Fibroblast of lung (primary cell): ENCODE results near the gene NFYC. TPM values are rescaled to one million over a fixed set of nuclear protein-coding genes. Genes with fewer than 3 reads are reported as not detected.

Source experiments
- DNase-seq, 2 donors: peaks; one replicate each; pipeline versions ENCODE4 v3.0.0 to v3.0.0-alpha.2; 2010; ENCODE audit warnings: low read depth in 2 of 2
- H2AFZ ChIP-seq: 2 replicates; pipeline ENCODE4 v1.5.1; 2012; ENCODE audit warnings: low read length, control low read depth, inconsistent platforms
- H3K27ac ChIP-seq: 2 replicates; pipeline ENCODE4 v1.5.1; 2011; ENCODE audit warnings: low read length, control low read depth; ENCODE audit not compliant: insufficient read depth
- H3K27me3 ChIP-seq: 2 replicates; pipeline ENCODE4 v1.5.1; 2011; ENCODE audit warnings: mild to moderate bottlenecking, low read length; ENCODE audit not compliant: control insufficient read depth, insufficient read depth
- H3K36me3 ChIP-seq: 2 replicates; pipeline ENCODE4 v1.5.1; 2011; ENCODE audit warnings: low read length; ENCODE audit not compliant: control insufficient read depth, insufficient read depth
- H3K4me1 ChIP-seq: 2 replicates; pipeline ENCODE4 v1.5.1; 2011; ENCODE audit warnings: low read length; ENCODE audit not compliant: control insufficient read depth, insufficient read depth; ENCODE audit errors: extremely low read depth
- H3K4me2 ChIP-seq: 2 replicates; pipeline ENCODE4 v1.5.1; 2011; ENCODE audit warnings: low read length, control low read depth; ENCODE audit not compliant: insufficient read depth; ENCODE audit errors: extremely low read depth
- H3K4me3 ChIP-seq, 4 experiments: fragments of 200-600 bp in 1 of 4; sonication (generic) in 1 of 4; replicated peaks in 1 of 4; 2 replicates each; pipeline ENCODE4 v1.5.1; 2011 to 2016; ENCODE audit warnings: low read length in 4 of 4, low read depth in 3 of 4, mild to moderate bottlenecking in 3 of 4, control low read depth in 2 of 4, inconsistent platforms in 1 of 4, mixed read lengths in 1 of 4; ENCODE audit not compliant: insufficient read depth in 1 of 4; ENCODE audit errors: control extremely low read depth in 1 of 4
- H3K79me2 ChIP-seq: 2 replicates; pipeline ENCODE4 v1.5.1; 2012; ENCODE audit warnings: mild to moderate bottlenecking, low read length, inconsistent platforms; ENCODE audit not compliant: control insufficient read depth, insufficient read depth
- H3K9ac ChIP-seq: 2 replicates; pipeline ENCODE4 v1.5.1; 2011; ENCODE audit warnings: mild to moderate bottlenecking, low read length, control low read depth; ENCODE audit not compliant: insufficient read depth
- H3K9me3 ChIP-seq: 2 replicates; pipeline ENCODE4 v1.5.1; 2012; ENCODE audit warnings: low read depth, low read length; ENCODE audit not compliant: control insufficient read depth, insufficient read depth
- H4K20me1 ChIP-seq: 2 replicates; pipeline ENCODE4 v1.5.1; 2011; ENCODE audit warnings: low read length; ENCODE audit not compliant: control insufficient read depth, insufficient read depth; ENCODE audit errors: extremely low read depth
- CTCF ChIP-seq, 2 donors: IDR thresholded peaks in 1 of 2; conservative IDR thresholded peaks in 1 of 2; 1 replicate in 1 of 2; 2 replicates in 1 of 2; pipeline ENCODE4 v1.5.1; 2011 to 2012; ENCODE audit warnings: low read length in 2 of 2, control low read depth in 1 of 2, inconsistent platforms in 1 of 2, low read depth in 1 of 2, mild to moderate bottlenecking in 1 of 2
- EZH2 ChIP-seq: IDR thresholded peaks from 2 replicates; pipeline ENCODE4 v1.5.1; 2012; ENCODE audit warnings: low read length, control low read depth, mild to moderate bottlenecking; ENCODE audit errors: missing control alignments
- polyA plus RNA-seq, 2 donors: library from polyadenylated mRNA; depleted of rRNA in 1 of 2; stranded (reverse) in 1 of 2; unstranded in 1 of 2; fragments of >200 nt; gene quantifications; 2 replicates each; pipeline ENCODE4 v1.2.1, GENCODE V29; 2011 to 2012; ENCODE audit warnings: missing spikeins in 1 of 2
- total RNA-seq: library from RNA; depleted of rRNA; stranded (reverse); fragments of >200 nt; gene quantifications from 2 replicates; pipeline ENCODE4 v1.2.1, GENCODE V29; 2014

Gene NFYC
- total and polyA plus RNA-seq, 2 donors (not counting 1 experiment from before 2014, with no cell fraction given): 23.8 to 31.0 TPM

GRCh38 chr1:40652979-40653378 is 38.5 kb upstream of the NFYC start:
- Histone ChIP-seq H3K9ac (no peak overlapping the region), H3K27me3 (peaks cover 18% of the 10 kb centered on the region), H3K4me2 (no peak overlapping the region), H2AFZ (no peak overlapping the region), H3K27ac (no peak overlapping the region), H3K4me1 (no peaks in the 10 kb centered on the region), H3K36me3 (no peaks in the 10 kb centered on the region), H3K79me2 (no peaks in the 10 kb centered on the region), H3K4me3 (no peak overlapping the region), H4K20me1 (no peaks in the 10 kb centered on the region), H3K9me3 (no peaks in the 10 kb centered on the region)
- TF ChIP-seq EZH2 (no peak), CTCF (conservative IDR thresholded peaks at IDR 0.05 in 1 of 2, IDR thresholded peaks at IDR 0.05 in 1 of 2; ENCODE audit: low read depth in 1 of 2, low read length in 2 of 2) (no peak)
- DNase-seq: no peak

DNA sequence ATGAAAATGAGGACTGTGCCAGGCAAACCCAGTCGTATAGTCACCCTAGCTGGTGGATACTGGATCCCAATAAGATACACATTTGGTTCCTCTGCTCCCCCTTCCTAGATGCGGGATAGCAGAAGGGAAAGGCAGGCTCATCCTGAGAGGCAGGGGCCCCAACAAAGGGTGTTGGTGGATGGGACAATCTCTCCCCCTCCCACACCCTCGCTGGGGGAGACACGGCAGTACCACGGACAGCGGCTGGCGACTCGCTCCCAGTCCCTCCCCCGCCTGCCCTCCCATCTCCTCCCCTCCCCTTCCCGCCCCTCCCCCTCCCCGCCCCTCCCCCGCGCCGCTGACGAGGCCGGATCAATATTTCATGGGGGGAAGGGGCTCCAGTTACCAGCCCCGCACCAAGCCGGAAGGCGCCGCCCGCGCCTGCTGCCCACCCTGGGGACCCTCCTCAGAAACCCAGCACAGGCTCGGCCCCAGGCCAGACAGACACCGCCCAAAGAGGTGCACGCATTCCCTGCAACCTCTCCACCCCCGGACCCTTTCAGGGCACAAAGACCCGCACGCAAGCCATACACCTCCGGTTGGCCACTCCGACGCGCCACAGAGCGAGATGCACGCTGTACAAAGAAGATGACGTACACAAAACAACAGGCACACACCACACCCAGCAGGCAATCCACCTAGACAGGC is 37.5 kb upstream of the NFYC start:
- Histone ChIP-seq H3K4me3 (no peak overlapping the region), H4K20me1 (no peaks in the 10 kb centered on the region), H3K79me2 (no peaks in the 10 kb centered on the region), H3K36me3 (no peaks in the 10 kb centered on the region), H3K9me3 (no peaks in the 10 kb centered on the region), H2AFZ (no peak overlapping the region), H3K9ac (no peak overlapping the region), H3K4me2 (no peak overlapping the region), H3K27me3 (peaks cover 23% of the 10 kb centered on the region), H3K4me1 (no peaks in the 10 kb centered on the region), H3K27ac (no peak overlapping the region)
- no peak for TF ChIP-seq CTCF (conservative IDR thresholded peaks at IDR 0.05 in 1 of 2, IDR thresholded peaks at IDR 0.05 in 1 of 2; ENCODE audit: low read depth in 1 of 2, low read length in 2 of 2)
- TF ChIP-seq EZH2: no peak
- DNase-seq: no peak

DNA sequence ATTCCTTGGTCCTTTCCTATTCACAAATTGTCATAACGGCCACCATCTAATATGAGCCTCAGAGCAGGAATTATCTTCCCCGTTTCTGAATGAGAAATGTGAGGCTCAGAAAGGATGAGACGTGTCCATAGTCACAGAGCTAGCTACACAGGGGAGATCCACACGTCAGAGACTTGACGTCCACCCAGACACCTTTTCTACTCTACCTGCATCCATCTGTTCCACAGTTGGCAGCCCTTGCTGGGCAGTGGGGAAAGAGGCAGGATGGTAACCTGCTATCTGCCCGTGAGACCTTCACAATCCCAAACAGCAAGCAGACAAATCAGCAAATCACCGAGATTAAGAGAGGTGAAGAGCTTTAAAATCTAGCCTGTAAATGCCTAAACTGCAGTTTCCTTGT is 34.5 kb upstream of the NFYC start:
- H3K36me3 ChIP-seq: no peaks in the 10 kb centered on the region
- peaks cover 36% of the 10 kb centered on the region for H3K27me3 ChIP-seq
- H3K9me3 ChIP-seq: no peaks in the 10 kb centered on the region
- no peak overlapping the region for H2AFZ ChIP-seq
- DNase-seq: no peak
- no peak overlapping the region for H3K4me2 ChIP-seq
- TF ChIP-seq EZH2 (no peak), CTCF (conservative IDR thresholded peaks at IDR 0.05 in 1 of 2, IDR thresholded peaks at IDR 0.05 in 1 of 2; ENCODE audit: low read depth in 1 of 2, low read length in 2 of 2) (no peak)
- no peaks in the 10 kb centered on the region for H3K79me2 ChIP-seq
- no peaks in the 10 kb centered on the region for H3K4me1 ChIP-seq
- no peak overlapping the region for H3K27ac ChIP-seq
- no peak overlapping the region for H3K4me3 ChIP-seq
- H4K20me1 ChIP-seq: no peaks in the 10 kb centered on the region
- H3K9ac ChIP-seq: no peak overlapping the region
